PFSK-1 (cell line): ENCODE measurements around the gene TK1.

Experiments used
- REST ChIP-seq, 2 experiments: IDR thresholded peaks; 2 replicates each; pipeline versions ENCODE4 v1.6.1 to v1.8.0; 2011 to 2012; ENCODE audit warnings: low read depth in 2 of 2, low read length in 2 of 2, control low read depth in 1 of 2, inconsistent platforms in 1 of 2, mild to moderate bottlenecking in 1 of 2, moderate library complexity in 1 of 2; ENCODE audit not compliant: insufficient read depth in 1 of 2
- SIN3A ChIP-seq: IDR thresholded peaks from 2 replicates; pipeline ENCODE4 v1.6.1; 2012; ENCODE audit warnings: mild to moderate bottlenecking, low read length, moderate library complexity, borderline replicate concordance; ENCODE audit not compliant: insufficient read depth
- TAF1 ChIP-seq: IDR thresholded peaks from 2 replicates; pipeline ENCODE4 v1.6.1; 2012; ENCODE audit warnings: low read length, control low read depth, borderline replicate concordance; ENCODE audit not compliant: insufficient read depth

DNA sequence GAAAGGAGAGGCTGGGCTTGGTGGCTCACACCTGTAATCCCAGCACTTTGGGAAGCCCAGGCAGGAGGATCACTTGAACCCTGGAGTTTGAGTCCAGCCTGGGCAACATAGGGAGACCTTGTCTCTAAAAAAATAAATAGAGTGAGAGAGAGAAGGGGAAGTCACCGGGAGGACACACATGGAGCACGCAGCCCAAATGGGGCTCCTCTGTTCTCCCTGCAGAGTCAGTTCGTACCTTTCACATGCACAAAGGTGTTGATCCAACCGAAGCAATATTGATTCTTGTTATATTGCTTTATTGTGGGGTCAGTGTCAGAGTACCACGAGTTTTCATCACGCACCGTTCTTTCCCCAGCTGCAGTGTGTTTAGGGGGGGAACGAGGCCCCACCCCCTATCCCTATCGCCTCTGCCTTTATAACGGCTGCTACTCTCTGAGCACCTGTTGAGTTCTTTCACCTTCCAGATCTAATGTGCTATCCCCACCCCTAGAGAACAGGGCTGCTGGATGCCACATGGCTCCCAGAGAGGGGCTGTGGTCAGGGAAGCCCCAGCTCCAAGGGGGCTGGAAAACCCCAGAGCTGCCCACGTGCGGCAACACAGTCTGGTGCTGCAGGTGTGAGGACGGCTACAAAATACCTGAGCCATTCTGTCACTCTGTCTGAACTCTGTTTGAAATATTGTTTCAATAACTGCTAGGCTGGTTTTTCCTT lies 43.6 kb upstream of the TK1 start:
- no peak for TF ChIP-seq TAF1
- no peak for TF ChIP-seq SIN3A
- TF ChIP-seq REST (IDR thresholded peaks at IDR 0.05; ENCODE audit: insufficient read depth in 1 of 2, low read depth in 2 of 2, low read length in 2 of 2), result no peak
